GM15510 (cell line): ENCODE results near the gene INPP5E.

Experiments
- POLR2A ChIP-seq: IDR thresholded peaks from 3 replicates; pipeline ENCODE4 v1.6.1; 2011; ENCODE audit warnings: borderline replicate concordance; ENCODE audit not compliant: insufficient read length; ENCODE audit errors: extremely low read depth

INPP5E gene

DNA sequence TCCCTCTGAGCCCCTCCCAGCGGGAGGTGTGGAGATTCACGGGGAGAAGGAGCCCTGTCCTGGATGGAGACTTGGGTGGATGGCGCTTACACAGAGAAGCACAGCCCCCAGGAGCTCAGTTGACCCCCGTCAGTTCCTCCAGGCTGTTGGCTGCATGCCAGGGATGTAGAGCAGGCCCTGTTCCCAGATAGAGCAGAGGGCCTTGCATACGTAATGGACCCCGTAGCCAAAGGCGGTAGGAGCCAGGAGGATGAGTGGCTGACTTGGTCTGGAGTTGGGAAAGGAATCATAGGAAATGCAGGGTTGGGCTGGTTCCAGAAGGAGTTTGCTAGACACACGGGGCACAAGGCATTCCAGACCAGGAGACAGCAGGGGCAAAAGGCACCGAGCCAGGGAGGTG is 26.7 kb downstream of the INPP5E start:
- TF ChIP-seq POLR2A = no peak

DNA sequence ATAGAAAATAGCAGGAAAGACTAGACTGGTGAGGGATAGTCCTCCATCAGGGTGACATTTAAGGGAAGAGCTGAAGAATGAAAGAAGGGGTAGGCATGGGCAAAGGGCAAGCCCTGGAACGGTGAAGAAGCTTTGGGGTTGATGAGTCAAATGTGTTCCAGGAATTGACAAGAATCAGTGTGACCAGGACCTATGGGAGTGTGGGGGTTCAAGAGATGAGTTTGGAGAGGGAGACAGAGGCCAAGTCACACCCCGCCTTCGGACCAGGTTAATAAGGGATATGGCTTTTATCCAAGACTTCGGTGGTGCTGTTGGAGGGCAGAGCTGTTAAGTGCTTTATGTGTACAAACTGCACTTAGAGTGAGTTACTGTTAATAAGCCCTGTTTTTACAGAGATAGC is 28.3 kb downstream of the INPP5E start:
- TF ChIP-seq POLR2A = no peak

DNA sequence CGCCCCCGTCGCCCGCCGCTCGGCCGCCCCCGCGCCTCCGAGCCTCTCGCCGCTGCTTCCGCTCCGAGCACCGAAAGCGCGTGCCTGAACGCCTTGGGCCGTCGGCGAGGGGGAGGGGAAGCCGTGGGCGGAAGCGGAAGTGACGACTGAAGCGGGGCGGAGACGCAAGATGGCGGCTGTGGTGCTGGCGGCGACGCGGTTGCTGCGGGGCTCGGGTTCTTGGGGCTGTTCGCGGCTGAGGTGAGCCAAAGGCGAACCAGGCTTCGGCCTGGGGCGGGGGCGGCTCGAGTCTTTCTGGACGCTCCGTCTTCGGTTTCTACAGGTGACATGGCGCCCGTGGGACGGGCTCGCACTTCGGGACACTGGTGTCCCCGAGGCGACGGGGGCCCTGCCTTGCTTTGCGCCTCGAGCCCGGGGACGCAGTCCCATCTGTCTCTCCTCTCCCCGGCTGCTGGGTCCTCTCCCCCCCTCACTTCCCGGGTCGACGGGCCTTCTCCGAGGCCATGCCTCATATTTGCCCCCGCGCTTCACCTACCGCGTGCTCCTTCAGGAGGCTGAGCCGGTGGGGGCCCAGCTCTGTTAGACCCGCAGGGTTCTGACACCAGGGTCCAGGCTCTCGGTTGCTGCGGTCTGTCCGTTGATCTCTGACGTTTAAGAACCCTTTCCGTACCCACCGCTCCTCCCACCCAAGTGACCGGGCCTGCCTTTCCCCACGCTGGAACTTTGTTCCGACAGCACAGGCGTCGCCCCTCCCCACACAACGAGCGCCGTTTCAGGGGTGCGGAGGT is 29.0 kb downstream of the INPP5E start, which contains the start of the genes ENTR1 and PMPCA:
Gene ENTR1 (minus strand): TSS at position 115 of the 788 bp plus-strand sequence. CDS start 217 bp downstream, outside the sequence.
Gene PMPCA (plus strand): TSS at position 159 of the 788 bp plus-strand sequence. CDS start 11 bp downstream, at position 170.
- TF ChIP-seq POLR2A = peak; percentile 96

DNA sequence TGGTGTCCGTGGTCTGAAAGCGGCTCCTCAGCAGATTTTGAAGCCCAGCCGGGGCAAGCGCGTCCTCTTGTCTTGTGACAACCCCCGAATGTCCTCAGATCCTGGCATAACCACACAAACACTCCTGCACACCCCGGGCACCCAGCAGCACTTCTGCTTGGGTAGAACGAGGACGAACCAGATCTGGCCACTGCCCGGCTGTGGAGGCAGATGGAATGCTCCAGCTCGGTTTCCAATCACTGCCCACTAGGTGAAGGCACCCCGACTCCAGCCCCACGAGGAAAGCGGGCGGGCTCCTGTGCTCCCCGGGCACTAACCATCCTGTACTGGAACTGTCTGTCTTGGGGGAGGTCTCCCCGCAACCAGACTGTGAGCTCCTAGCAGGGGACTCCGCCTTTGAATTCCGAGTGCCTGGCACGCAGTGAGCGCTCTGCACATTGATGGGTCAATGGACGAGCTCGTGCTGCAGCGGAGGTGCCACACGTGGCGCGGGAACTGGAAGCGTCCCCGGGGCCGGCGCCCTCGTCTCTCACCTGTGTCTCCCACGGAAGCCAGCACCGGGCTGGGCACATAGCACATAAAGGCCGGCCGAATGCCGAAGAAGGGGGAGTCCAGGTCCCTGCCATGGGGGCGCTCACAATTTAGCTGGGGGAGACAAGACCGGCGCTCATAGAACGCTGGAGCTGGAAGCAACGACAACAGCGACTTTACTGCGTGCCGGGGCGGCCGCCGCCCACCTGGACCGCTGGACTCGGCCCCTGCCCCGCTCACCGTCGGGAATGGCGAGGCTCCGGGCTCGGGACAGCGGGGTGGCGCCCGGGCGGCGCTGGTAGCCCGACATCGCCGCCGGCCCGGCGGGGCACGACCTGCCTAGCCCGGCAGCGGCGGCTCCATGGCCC is 29.8 kb downstream of the INPP5E start:
- TF ChIP-seq POLR2A = no peak

DNA sequence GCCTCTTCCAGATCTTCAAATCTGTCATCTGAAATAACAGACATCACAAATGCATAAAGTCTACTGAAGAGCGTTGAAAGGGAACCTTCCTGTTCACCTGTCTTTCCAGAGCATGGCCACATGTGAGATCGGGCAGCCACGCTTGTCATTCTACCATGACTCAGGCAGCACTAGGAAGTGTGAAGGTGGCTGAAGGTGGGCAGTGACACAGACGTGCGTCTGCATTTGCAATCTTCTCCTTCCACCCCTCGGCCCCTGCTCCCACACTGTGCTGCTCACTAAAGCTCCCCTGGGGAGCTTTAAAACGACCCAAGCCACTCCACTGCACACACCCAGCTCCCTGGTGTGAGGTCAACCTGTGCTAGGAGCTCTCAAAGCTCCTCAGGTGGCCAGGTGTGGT is 31.7 kb downstream of the INPP5E start:
- TF ChIP-seq POLR2A = no peak

- TF ChIP-seq POLR2A = no peak
Measured at GRCh38 chr9:136405481-136405880, 34.2 kb downstream of the INPP5E start.

DNA sequence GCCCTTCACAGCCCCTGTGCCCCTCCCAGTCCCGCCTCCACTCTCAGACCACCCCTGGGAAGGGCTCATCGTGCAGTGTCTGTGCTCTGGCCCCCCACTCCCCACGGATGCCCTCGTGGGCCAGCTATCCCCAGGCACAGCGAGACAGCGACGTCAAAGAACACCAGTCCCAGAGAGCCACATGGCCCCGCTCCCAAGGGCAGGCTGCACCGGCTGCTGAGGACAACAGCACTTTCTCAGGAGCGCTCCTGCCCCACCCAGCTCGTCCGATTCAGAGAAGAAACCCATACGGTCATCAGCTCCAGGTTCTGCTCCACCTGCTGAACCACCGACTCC is 34.9 kb downstream of the INPP5E start:
- no peak for TF ChIP-seq POLR2A

DNA sequence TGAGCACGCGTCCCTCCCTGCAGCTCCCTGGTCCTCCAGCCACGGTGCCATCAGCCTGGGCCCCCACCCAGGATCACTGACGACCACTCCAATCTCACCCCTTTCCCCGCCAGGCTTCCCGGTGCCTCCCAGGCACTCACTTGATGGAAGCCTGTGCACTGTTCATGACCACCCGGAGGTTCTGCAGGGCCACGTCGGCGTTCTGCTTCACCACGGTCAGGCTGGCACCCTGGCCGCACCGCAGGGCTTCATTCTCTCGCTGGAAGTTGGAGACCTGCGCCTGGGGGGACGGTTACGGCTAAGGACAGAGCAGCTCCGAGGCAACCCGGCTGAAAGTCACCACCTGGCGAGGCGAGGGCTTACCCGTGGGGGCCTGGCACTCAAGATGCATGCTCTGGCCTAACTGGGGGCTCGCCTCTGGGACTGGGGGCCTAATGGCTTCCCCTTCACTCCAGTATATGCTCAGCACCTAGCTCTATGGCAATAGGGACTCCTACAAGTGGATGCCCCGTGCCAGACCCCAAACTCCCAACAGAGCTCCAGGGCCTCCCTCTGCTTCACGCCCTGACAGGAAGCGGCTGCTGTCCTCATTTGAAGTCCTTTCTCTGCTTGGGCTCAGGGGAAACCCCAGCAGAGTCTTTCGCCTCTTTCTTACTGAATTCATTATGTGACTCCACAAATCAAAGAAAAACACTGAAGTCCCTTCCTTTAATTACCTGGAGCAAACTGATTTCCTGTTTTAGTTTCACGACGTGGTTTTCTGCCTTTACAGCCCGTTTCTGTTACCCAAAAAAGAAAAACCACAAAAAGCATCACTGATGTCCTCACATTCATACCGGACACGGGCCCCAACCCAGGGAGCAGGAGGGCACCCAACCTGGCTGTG is 35.5 kb downstream of the INPP5E start:
- TF ChIP-seq POLR2A = no peak

DNA sequence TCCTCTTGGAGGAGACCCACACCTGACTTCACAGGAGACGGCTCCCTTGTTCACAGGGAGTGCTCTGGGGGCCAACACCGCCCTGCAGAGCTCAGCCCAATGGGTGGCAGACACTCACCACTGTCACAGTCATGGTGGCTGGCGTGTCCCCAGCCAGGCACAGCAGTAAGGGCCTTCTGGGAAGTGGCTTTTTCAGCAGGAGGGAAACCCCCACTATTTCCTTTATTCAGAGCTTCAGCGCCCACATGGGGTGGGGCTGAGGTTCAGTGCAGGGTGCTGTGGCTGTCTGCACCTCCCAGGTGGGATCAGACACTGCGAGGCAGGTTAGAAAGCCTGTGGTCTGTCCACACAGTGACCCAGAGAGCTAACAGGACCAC is 36.1 kb downstream of the INPP5E start:
- peak; percentile 32 for TF ChIP-seq POLR2A

DNA sequence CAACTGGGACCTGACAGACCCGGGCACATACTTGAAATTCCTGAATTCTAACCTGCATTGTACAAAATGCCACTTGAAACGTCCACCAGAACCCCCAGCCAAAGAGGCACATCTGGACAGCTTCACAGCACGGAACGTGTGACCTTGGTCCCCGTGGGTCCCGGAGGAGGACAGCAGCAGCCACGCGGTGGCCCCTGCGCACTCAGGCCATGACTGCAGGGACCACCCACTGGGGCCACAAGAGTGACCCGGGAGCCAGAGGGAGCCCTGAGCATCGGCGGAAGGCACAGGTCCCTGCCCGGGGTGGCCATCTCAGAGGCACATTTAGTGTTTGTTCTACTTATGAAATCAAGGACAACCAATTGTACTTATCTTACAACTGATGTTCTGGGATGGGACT is 37.6 kb downstream of the INPP5E start:
- no peak for TF ChIP-seq POLR2A

GRCh38 chr9:136401173-136401922 is 38.3 kb downstream of the INPP5E start:
- TF ChIP-seq POLR2A = no peak

DNA sequence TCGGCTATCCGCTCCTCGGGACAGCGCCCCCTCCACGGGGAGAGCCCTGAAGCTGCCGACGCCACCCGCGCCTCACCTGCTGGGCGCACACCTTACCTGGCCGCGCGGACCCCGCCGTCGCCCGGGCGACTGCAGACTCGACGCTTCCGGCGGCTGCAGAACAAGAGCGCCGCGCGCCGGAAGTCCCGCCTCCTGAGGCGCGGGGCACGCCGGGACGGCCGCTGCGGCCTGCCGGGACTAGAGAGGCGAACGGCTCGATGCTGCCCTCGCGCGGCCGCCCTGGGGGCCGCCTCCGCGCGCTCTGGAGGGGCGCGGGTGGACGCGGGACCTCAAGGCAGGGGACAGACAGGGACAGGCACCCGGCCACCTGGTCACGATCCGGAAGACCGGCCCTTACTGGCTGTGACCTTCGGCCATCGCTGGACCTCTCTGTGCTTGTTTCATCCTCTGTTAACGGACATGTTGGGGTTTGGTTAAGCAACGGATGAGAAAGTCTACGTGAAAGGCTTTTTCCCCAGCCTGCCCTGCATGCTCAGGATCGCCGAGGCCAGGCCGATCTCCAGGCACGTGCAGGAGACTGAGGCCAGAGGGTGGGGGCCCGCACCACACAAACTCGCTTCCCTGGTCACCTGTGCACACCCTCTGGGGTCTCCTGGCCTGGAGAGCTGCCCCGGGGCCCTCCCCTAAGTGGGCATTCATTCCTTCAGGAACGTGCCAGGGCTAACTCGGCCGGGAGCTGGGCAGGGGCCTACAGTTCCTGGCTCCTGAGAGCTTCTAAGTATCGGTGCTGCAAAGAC is 39.4 kb downstream of the INPP5E start, which contains the start of gene SNAPC4:
Gene SNAPC4 (minus strand): TSS at position 133 of the 797 bp plus-strand sequence. CDS start 1,742 bp downstream, outside the sequence.
- TF ChIP-seq POLR2A = peak; percentile 94
